OCI-LY7 (cell line): Measurements from ENCODE around the gene TSHZ2.
"Not testable (repeated sequence)": the region's sequence is repeated elsewhere in the genome, so short reads cannot be mapped to it uniquely, and the experiment has no call there.

Experiments
- EZH2phosphoT487 ChIP-seq: fragments of 200-600 bp; sonication (generic); IDR thresholded peaks from 2 replicates; pipeline ENCODE4 v1.6.1; 2018; ENCODE audit warnings: low read depth, borderline replicate concordance, mild to moderate bottlenecking, mixed run types, antibody characterized with exemption, low read length, moderate library complexity, mixed read lengths
- TF ChIP-seq, protein P1 (sequence below): fragments of 200-600 bp; sonication (generic); conservative IDR thresholded peaks from 2 replicates; pipeline ENCODE4 v1.5.1; 2014; ENCODE audit warnings: mild to moderate bottlenecking, antibody characterized with exemption, low read length, moderate library complexity, mixed read lengths

DNA sequence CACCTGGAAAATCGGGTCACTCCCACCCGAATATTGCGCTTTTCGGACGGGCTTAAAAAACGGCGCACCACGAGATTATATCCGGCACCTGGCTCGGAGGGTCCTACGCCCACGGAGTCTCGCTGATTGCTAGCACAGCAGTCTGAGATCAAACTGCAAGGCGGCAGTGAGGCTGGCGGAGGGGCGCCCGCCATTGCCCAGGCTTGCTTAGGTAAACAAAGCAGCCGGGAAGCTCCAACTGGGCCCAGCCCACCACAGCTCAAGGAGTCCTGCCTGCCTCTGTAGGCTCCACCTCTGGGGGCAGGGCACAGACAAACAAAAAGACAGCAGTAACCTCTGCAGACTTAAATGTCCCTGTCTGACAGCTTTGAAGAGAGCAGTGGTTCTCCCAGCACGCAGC lies 531.9 kb downstream of the TSHZ2 start:
- TF ChIP-seq, protein P1, sequence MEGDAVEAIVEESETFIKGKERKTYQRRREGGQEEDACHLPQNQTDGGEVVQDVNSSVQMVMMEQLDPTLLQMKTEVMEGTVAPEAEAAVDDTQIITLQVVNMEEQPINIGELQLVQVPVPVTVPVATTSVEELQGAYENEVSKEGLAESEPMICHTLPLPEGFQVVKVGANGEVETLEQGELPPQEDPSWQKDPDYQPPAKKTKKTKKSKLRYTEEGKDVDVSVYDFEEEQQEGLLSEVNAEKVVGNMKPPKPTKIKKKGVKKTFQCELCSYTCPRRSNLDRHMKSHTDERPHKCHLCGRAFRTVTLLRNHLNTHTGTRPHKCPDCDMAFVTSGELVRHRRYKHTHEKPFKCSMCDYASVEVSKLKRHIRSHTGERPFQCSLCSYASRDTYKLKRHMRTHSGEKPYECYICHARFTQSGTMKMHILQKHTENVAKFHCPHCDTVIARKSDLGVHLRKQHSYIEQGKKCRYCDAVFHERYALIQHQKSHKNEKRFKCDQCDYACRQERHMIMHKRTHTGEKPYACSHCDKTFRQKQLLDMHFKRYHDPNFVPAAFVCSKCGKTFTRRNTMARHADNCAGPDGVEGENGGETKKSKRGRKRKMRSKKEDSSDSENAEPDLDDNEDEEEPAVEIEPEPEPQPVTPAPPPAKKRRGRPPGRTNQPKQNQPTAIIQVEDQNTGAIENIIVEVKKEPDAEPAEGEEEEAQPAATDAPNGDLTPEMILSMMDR: not testable (repeated sequence)
- not testable (repeated sequence) for TF ChIP-seq EZH2phosphoT487
